ENCODE results near the gene VIM.
A peak's percentile ranks its signal among the peaks of the same experiment; 100 is the strongest.
"Not testable (repeated sequence)": the region's sequence is repeated elsewhere in the genome, so short reads cannot be mapped to it uniquely, and the experiment has no call there.

The VIM gene

DNA sequence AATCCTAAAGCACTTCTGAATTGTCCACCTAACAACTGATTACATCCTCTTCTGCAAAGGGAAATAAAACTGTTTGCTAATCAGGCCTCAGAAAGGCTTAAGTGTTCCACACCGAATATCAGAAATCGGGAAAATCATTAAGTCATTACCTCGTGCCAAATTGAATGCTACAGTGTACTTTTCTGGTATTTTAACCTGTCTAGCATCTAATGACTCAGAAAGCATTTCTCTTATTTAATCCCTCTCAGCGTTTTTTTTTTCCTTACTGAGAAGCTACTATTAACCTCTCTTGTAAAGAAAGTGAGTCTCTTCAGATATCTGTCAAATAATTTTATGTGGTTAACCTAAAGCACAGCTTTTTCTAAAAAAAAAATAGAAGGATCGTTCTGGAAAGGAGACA lies 28.6 kb downstream of the VIM start:
- DNase-seq (ENCODE audit: low spot score), result no peak

- peak; percentile 75 for DNase-seq (ENCODE audit: low spot score)
Observed at GRCh38 chr10:17257466-17258321, 29.7 kb downstream of the VIM start.

GRCh38 chr10:17262502-17262901 lies 34.5 kb downstream of the VIM start:
- no peak for DNase-seq (ENCODE audit: low spot score)

- no peak for DNase-seq (ENCODE audit: low spot score)
Observed at GRCh38 chr10:17263580-17263979, 35.5 kb downstream of the VIM start.

DNA sequence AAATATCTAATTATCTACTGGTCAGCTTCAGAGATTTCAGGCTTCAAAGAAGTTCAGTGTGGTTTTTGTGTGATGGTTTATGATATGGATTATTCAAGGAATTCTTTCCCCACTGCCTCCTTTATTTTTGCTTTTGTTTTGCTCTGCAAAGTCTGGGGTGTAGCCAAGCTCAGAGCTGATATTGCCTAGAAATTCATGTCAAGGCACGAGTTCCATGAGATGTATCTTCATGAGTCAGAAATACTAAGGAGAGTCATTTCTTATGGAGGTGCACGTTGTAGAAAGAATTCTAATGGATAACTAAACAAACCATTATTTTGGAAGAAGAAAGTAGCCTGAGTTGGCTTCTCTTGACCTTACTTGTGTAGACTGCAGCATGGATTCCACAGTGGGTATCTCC lies 37.4 kb downstream of the VIM start:
- peak; percentile 52 for DNase-seq (ENCODE audit: low spot score)

- not testable (repeated sequence) for DNase-seq (ENCODE audit: low spot score)
Observed at GRCh38 chr10:17266549-17266948, 38.5 kb downstream of the VIM start.

GRCh38 chr10:17272648-17273047 lies 44.6 kb downstream of the VIM start:
- DNase-seq (ENCODE audit: low spot score), result no peak

- peak; percentile 42 for DNase-seq (ENCODE audit: low spot score)
Observed at GRCh38 chr10:17273403-17273802, 45.4 kb downstream of the VIM start.

- DNase-seq (ENCODE audit: low spot score), result no peak
Observed at GRCh38 chr10:17276756-17277424, 48.8 kb downstream of the VIM start.

GRCh38 chr10:17278607-17279240 lies 50.7 kb downstream of the VIM start:
- no peak for DNase-seq (ENCODE audit: low spot score)

- no peak for DNase-seq (ENCODE audit: low spot score)
Observed at GRCh38 chr10:17282311-17282710, 54.3 kb downstream of the VIM start.

DNA sequence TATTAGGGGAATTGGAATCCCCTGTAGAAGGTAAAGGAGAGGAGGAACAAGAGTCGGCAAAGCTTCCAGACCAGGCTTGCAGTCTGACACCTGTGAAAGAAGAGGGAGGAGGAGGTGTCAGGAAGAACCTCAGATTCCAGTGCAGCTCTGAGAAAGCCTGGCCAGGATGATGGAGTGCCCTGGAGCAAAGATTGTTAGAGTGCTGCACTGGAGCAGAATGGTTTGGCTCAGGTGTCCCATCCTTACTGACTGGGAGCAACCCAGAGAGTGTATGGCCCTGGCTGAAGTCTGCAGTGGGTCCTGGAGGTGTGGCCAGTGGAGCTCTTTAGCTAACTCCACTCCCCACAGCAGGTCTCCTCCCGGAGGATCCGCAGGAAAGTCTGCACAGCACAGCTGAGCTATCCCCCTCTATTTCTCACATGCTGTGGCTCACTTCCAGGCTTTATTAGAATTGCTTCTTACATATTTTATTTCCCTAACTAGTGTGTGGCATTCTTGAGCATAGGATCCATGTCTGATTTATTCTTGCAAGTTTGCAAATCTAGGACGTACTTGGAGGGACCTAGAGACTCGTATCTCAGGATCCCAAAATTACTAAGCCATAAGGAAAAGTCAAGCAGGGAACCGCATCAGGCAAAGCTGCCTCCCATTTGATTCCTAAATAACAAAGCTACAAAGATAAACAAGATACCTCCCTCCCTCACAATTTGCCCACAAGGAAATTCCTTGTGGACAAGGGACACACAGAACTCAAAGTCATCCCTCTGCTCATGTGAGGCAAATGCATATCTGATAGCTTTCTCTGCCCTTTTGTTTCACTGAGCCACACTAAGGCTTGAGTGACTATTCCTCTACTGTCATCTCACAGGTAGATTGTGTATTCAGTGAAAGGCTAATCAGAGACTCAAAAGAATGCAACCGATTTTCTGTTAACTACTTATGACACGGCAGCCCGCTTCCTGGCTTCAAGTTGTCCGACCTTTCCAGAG lies 58.8 kb downstream of the VIM start:
- DNase-seq (ENCODE audit: low spot score), result no peak

Measured in AG08395 (cell line).